Measurements from ENCODE around the gene AKR7A2. TPM values are rescaled to one million over a fixed set of nuclear protein-coding genes. Genes with fewer than 3 reads are reported as not detected.

Gene AKR7A2
- total and polyA plus RNA-seq, 2 donors (not counting 1 experiment from before 2014, with no cell fraction given) = 31.3 to 63.6 TPM

DNA sequence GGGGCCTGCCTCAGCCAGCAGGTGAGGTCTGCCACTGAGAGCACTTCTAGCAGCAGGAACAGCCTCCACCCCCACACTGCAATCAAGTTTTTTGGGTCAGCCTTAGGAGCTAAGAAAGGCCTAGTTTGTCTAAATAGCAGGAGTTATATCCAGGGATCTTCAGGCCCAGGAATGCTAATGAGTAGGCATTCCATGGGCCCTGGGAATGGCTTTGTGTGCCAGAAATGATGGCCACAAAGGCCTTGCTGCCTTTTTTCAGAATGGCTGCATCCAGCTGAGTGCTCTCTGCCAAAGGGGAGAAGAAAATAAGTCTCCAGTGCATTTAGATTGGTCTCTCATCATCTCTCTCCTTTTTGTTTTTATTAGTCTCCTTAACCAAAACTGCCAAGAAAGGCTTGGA, 57.5 kb downstream of the AKR7A2 start:
- H3K9ac ChIP-seq (ENCODE audit: insufficient read depth, low read length) = no peak overlapping the region
- H3K27ac ChIP-seq (ENCODE audit: insufficient read depth, low read length) = no peak overlapping the region
- H3K36me3 ChIP-seq (ENCODE audit: control insufficient read depth, insufficient read depth, low read length) = peaks cover 13% of the 10 kb centered on the region
- no peak overlapping the region for H3K4me3 ChIP-seq (replicated peaks in 1 of 4; ENCODE audit: control extremely low read depth in 1 of 4, insufficient read depth in 1 of 4, low read depth in 3 of 4, low read length in 4 of 4)
- H4K20me1 ChIP-seq (ENCODE audit: control insufficient read depth, extremely low read depth, insufficient read depth, low read length) = no peaks in the 10 kb centered on the region
- no peak overlapping the region for H3K4me2 ChIP-seq (ENCODE audit: extremely low read depth, insufficient read depth, low read length)
- peaks cover 6% of the 10 kb centered on the region for H3K4me1 ChIP-seq (ENCODE audit: control insufficient read depth, extremely low read depth, insufficient read depth, low read length)
- no peak for DNase-seq (ENCODE audit: low read depth in 2 of 2)
- peaks cover 58% of the 10 kb centered on the region for H3K79me2 ChIP-seq (ENCODE audit: control insufficient read depth, insufficient read depth, low read length)
- no peaks in the 10 kb centered on the region for H3K9me3 ChIP-seq (ENCODE audit: control insufficient read depth, insufficient read depth, low read depth, low read length)
- H2AFZ ChIP-seq (ENCODE audit: low read length) = no peak overlapping the region
- H3K27me3 ChIP-seq (ENCODE audit: control insufficient read depth, insufficient read depth, low read length) = no peaks in the 10 kb centered on the region
- TF ChIP-seq, protein P1, sequence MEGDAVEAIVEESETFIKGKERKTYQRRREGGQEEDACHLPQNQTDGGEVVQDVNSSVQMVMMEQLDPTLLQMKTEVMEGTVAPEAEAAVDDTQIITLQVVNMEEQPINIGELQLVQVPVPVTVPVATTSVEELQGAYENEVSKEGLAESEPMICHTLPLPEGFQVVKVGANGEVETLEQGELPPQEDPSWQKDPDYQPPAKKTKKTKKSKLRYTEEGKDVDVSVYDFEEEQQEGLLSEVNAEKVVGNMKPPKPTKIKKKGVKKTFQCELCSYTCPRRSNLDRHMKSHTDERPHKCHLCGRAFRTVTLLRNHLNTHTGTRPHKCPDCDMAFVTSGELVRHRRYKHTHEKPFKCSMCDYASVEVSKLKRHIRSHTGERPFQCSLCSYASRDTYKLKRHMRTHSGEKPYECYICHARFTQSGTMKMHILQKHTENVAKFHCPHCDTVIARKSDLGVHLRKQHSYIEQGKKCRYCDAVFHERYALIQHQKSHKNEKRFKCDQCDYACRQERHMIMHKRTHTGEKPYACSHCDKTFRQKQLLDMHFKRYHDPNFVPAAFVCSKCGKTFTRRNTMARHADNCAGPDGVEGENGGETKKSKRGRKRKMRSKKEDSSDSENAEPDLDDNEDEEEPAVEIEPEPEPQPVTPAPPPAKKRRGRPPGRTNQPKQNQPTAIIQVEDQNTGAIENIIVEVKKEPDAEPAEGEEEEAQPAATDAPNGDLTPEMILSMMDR (conservative IDR thresholded peaks at IDR 0.05 in 1 of 2, IDR thresholded peaks at IDR 0.05 in 1 of 2; ENCODE audit: low read depth in 1 of 2, low read length in 2 of 2) = no peak
- TF ChIP-seq EZH2 (IDR thresholded peaks at IDR 0.05; ENCODE audit: low read length, missing control alignments) = no peak

Other genes starting within 250 kb of the AKR7A2 start
- gene UBR4, start 101.9 kb downstream of the AKR7A2 start, total RNA-seq = 89.9 and 164 TPM in 2 replicates
- gene UBR4, start 101.9 kb downstream of the AKR7A2 start, polyA plus RNA-seq = 32.0 and 44.5 TPM in 2 replicates
- gene EMC1, start 60.6 kb downstream of the AKR7A2 start, total RNA-seq = 46.0 and 78.1 TPM in 2 replicates
- 33.3 and 53.3 TPM in 2 replicates for gene EMC1, start 60.6 kb downstream of the AKR7A2 start, polyA plus RNA-seq
- gene MRTO4, start 60.3 kb downstream of the AKR7A2 start, total RNA-seq = 12.6 and 16.4 TPM in 2 replicates
- gene MRTO4, start 60.3 kb downstream of the AKR7A2 start, polyA plus RNA-seq = 28.6 and 53.3 TPM in 2 replicates
- gene AKR7A3, start 23.4 kb downstream of the AKR7A2 start, total RNA-seq = 0.33 and 0.51 TPM in 2 replicates
- gene AKR7A3, start 23.4 kb downstream of the AKR7A2 start, polyA plus RNA-seq = 0.11 and 0.12 TPM in 2 replicates
- 18.3 and 18.7 TPM in 2 replicates for gene SLC66A1, start 182 bp upstream of the AKR7A2 start, total RNA-seq
- gene SLC66A1, start 182 bp upstream of the AKR7A2 start, polyA plus RNA-seq = 7.1 and 10.3 TPM in 2 replicates
- gene CAPZB, start 173.4 kb upstream of the AKR7A2 start, total RNA-seq = 77.6 and 104 TPM in 2 replicates
- gene CAPZB, start 173.4 kb upstream of the AKR7A2 start, polyA plus RNA-seq = 495 and 519 TPM in 2 replicates

Data from fibroblast of lung (primary cell).